Spinal cord (tissue), 10 donors: ENCODE data around the gene SHH. TPM values are rescaled to one million over a fixed set of nuclear protein-coding genes. Genes with fewer than 3 reads are reported as not detected.
"Not testable (repeated sequence)": the region's sequence is repeated elsewhere in the genome, so short reads cannot be mapped to it uniquely, and the experiment has no call there.

Experiments
- DNase-seq, 6 donors: peaks; one replicate each; pipeline versions ENCODE4 v3.0.0 to v3.0.0-alpha.2; 2013 to 2015; ENCODE audit warnings: low spot score in 6 of 6, low read depth in 4 of 6
- H3K27ac ChIP-seq: one replicate; pipeline ENCODE4 v1.5.1; 2013; ENCODE audit warnings: low read depth, low read length, control low read depth
- H3K27me3 ChIP-seq: one replicate; pipeline ENCODE4 v1.6.1; 2013; ENCODE audit warnings: low read length; ENCODE audit not compliant: control insufficient read depth, insufficient read depth
- H3K36me3 ChIP-seq: one replicate; pipeline ENCODE4 v1.6.1; 2013; ENCODE audit warnings: low read length; ENCODE audit not compliant: control insufficient read depth, insufficient read depth
- H3K4me1 ChIP-seq: one replicate; pipeline ENCODE4 v1.6.1; 2013; ENCODE audit warnings: low read length; ENCODE audit not compliant: control insufficient read depth, insufficient read depth
- H3K4me3 ChIP-seq: one replicate; pipeline ENCODE4 v1.5.1; 2013; ENCODE audit warnings: low read depth, low read length, control low read depth
- H3K9me3 ChIP-seq: one replicate; pipeline ENCODE4 v1.6.1; 2013; ENCODE audit warnings: low read length; ENCODE audit not compliant: control insufficient read depth, insufficient read depth
- WGBS: methylation state at CpG from one replicate; pipeline ENCODE4 v1.1.5; 2013; ENCODE audit warnings: missing lambda C conversion rate; ENCODE audit not compliant: insufficient coverage; 5-methylcytosine and 5-hydroxymethylcytosine counted together
- polyA plus RNA-seq, 2 donors: library from polyadenylated mRNA; unstranded; fragments of 120-200 nt; gene quantifications; one replicate each; pipeline ENCODE4 v1.2.1, GENCODE V29; 2013; ENCODE audit not compliant: insufficient read length in 2 of 2
- total RNA-seq, 2 donors: library from RNA; depleted of rRNA in 1 of 2; stranded (reverse); fragments of 120-200 nt in 1 of 2; fragments of >200 nt in 1 of 2; gene quantifications; one replicate each; pipeline versions ENCODE4 v1.2.3 to v1.2.4, GENCODE V29; 2013 to 2014
- donor health status: healthy.

Gene SHH
- total and polyA plus RNA-seq, 4 donors = 0.94 to 4.3 (median 3.7) TPM

DNA sequence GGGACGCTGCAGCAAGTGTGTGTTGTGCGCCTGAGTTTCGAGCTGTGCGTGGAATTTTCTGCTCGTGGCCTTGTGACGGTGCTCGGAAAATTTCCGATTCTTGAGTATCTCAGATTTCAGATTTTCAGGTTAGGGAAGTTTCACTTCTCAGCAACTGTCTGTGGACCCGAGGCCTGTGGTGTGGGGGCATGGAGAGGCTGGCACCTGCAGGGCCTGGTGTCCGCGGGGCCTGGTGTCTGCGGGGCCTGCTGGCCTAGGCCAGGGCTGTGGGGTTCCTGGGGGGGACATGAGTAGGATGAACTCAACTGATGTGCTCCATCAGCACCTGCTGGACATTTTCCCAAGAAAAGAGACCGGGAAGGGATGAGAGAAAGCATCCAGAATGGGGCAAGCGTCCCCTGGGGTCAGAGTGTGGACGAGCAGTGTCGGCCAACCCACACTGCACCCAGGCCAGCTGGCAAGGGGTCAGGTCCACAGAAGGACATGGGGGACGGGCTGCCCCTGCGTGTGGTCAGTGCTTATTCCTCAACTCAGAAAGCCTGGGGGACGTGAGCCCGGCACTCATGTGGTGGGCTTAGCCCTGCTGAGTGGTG is 31.3 kb upstream of the SHH start:
- no peak overlapping the region for H3K4me3 ChIP-seq
- no peaks in the 10 kb centered on the region for H3K27me3 ChIP-seq
- H3K4me1 ChIP-seq = no peaks in the 10 kb centered on the region
- no peak for DNase-seq
- WGBS = 94% methylated on average over 17 of the region's 20 CpGs
- H3K36me3 ChIP-seq = no peaks in the 10 kb centered on the region
- no peaks in the 10 kb centered on the region for H3K9me3 ChIP-seq
- H3K27ac ChIP-seq = no peak overlapping the region

DNA sequence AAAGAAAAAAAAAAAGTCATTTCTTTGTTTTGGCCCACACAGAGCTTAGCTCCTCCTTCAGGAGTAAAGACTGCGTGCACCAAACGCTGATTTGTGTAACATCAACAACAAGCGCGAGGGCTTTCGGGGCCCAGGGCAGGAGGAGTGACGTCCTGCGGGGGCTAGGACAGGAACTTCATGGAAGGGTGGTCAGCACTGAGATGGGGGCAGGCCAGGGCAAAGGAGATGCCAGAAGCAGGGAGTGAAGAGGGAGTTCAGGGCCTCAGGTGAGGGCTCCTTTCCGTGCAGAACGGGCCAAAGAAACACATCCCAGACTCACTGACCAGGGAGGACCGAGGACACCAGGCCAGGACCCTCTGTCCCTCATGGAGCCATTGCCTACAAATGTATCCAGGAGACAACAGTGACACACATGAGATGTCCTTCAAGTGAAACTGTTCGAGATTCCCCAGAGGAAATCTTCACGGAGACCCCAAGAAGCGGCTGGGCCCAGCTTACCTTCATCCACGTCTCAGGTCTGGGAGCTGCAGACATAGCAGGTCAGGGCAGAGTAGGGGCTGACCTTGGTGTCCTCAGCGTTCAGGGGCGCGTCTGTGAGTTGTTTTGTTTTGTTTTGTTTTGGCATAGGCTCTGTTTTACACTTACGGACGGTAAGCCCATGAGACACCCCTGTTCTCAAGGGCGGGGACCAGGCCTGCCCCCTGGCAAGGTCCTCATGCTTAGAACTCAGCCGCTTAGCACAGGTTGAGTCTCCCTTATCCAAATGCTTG is 30.4 kb upstream of the SHH start:
- Histone ChIP-seq H3K27me3 (no peaks in the 10 kb centered on the region), H3K4me3 (no peak overlapping the region), H3K9me3 (no peaks in the 10 kb centered on the region), H3K36me3 (no peaks in the 10 kb centered on the region), H3K27ac (no peak overlapping the region), H3K4me1 (no peaks in the 10 kb centered on the region)
- no peak for DNase-seq
- WGBS = 84% methylated on average over 19 of the region's 21 CpGs

GRCh38 chr7:155840909-155841308 is 28.6 kb upstream of the SHH start:
- Histone ChIP-seq H3K27me3 (no peaks in the 10 kb centered on the region), H3K9me3 (no peaks in the 10 kb centered on the region), H3K36me3 (no peaks in the 10 kb centered on the region), H3K4me1 (no peaks in the 10 kb centered on the region), H3K27ac (no peak overlapping the region), H3K4me3 (no peak overlapping the region)
- WGBS = 96% methylated on average over 8 of the region's 8 CpGs
- no peak for DNase-seq

GRCh38 chr7:155840262-155840885 is 28.1 kb upstream of the SHH start:
- H3K27me3 ChIP-seq = no peaks in the 10 kb centered on the region
- no peak overlapping the region for H3K4me3 ChIP-seq
- H3K4me1 ChIP-seq = no peaks in the 10 kb centered on the region
- no peak for DNase-seq
- 91% methylated on average over 20 of the region's 21 CpGs for WGBS
- no peaks in the 10 kb centered on the region for H3K36me3 ChIP-seq
- no peak overlapping the region for H3K27ac ChIP-seq
- H3K9me3 ChIP-seq = no peaks in the 10 kb centered on the region

DNA sequence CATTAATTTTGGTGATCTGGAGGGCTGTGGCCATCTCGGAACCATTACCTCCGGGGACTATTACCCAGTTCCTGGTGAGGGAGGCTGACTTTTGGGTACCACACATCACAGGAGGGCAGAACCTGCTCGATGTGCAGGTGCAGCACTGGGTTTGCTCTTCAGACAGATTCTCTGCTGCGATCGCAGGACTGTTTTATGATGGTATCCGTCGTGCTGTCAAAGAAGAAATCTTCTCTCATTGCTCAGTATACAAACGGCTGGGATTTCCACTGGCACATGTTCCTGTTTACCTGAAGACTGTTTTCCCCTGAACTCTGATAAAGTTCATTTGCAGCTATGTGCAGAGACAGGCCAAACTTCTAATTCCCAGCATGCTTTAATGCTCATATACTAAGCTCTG is 27.2 kb upstream of the SHH start:
- Histone ChIP-seq H3K36me3 (no peaks in the 10 kb centered on the region), H3K9me3 (no peaks in the 10 kb centered on the region), H3K27ac (no peak overlapping the region), H3K4me1 (no peaks in the 10 kb centered on the region), H3K27me3 (no peaks in the 10 kb centered on the region), H3K4me3 (no peak overlapping the region)
- DNase-seq = no peak
- 89% methylated on average over 8 of the region's 8 CpGs for WGBS

- not testable (repeated sequence) for H3K4me3 ChIP-seq, H3K4me1 ChIP-seq, H3K27ac ChIP-seq, DNase-seq, H3K36me3 ChIP-seq, H3K9me3 ChIP-seq, H3K27me3 ChIP-seq
- WGBS = 94% methylated on average over 9 of the region's 12 CpGs
Observed at GRCh38 chr7:155838312-155838711, 26.0 kb upstream of the SHH start.

DNA sequence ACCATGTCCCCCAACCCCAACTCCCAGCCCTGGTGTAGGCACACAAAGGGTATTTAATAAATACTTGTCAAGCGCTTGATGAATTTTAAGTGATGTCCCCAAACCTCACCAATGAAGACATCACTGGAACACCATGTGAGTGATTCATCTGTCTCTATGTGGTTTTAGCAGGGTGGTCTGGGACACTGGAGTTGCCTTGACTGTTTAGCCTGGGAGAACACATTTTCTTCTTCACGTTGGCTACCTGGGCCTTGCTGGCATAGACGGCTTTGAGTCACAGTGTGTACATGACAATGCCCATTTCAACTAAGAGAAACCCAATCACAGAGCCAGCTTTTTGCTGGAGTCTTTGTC is 24.8 kb upstream of the SHH start:
- WGBS = 65% methylated on average over 2 of the region's 3 CpGs
- no peak for DNase-seq
- no peak overlapping the region for H3K27ac ChIP-seq

GRCh38 chr7:155836216-155837125 is 24.2 kb upstream of the SHH start:
- Histone ChIP-seq H3K4me1 (peaks cover 10% of the 10 kb centered on the region), H3K36me3 (no peaks in the 10 kb centered on the region), H3K27ac (no peak overlapping the region), H3K27me3 (no peaks in the 10 kb centered on the region), H3K9me3 (no peaks in the 10 kb centered on the region), H3K4me3 (no peak overlapping the region)
- no peak for DNase-seq
- 85% methylated on average over 25 of the region's 28 CpGs for WGBS

More for the DNA sequence above, 24.8 kb upstream of the SHH start:
- Histone ChIP-seq H3K9me3 (no peaks in the 10 kb centered on the region), H3K27me3 (no peaks in the 10 kb centered on the region), H3K4me3 (no peak overlapping the region), H3K4me1 (peaks cover 3% of the 10 kb centered on the region), H3K36me3 (no peaks in the 10 kb centered on the region)

DNA sequence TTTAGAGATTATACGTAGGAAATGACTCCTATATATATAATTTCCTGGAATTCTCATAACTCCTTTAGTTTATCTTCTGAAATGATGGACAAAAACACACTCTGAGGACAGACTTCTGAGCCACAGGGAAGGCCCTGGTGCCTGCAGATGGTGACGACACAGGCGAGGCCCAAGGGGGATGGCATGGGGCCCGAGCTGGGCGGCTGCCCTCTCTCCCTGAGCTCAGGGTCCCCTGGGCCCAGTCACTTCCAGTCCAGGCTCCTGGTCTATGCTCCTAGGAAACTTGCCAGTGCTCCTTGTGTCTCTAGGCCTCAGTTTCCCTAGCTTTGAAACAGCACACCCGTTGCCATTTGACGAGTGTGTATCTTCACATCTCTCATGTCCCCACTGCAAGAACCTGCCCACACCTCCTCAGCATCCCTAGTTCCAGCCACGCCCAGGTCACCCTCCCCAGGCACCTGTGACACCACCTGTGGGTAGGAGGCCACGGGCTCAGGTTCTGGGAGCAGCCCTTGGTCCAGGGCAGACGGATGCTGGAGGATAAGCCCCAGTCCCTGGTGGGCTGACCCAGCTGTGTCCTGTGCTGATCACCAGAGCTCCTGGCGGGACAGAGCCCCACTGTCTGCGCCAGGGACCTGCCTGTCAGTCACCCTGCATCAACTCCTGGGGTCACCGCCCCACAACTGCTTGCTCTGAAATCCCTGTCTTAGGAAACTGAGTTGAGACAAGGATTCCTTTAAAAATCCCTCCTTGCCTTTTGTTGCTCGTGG is 23.4 kb upstream of the SHH start:
- peaks cover 10% of the 10 kb centered on the region for H3K4me1 ChIP-seq
- 87% methylated on average over 13 of the region's 14 CpGs for WGBS

More for the DNA sequence above, 23.4 kb upstream of the SHH start:
- H3K27ac ChIP-seq = no peak overlapping the region
- H3K9me3 ChIP-seq = no peaks in the 10 kb centered on the region
- no peaks in the 10 kb centered on the region for H3K27me3 ChIP-seq
- no peak for DNase-seq
- H3K36me3 ChIP-seq = no peaks in the 10 kb centered on the region
- no peak overlapping the region for H3K4me3 ChIP-seq
